ENCODE results near the gene PCDH18.

- TF ChIP-seq CTCF (IDR thresholded peaks at IDR 0.05; ENCODE audit: poor library complexity) = no peak
- TF ChIP-seq EZH2 (IDR thresholded peaks at IDR 0.05; ENCODE audit: borderline replicate concordance) = no peak
- TF ChIP-seq EZH2phosphoT487 (IDR thresholded peaks at IDR 0.05; ENCODE audit: low read depth, severe bottlenecking, unreplicated experiment) = no peak
Observed at GRCh38 chr4:137540356-137540755, 8.1 kb upstream of the PCDH18 start.
